Thoracic aorta (tissue), 2 donors: Measurements from ENCODE around the gene MTHFS. TPM values are rescaled to one million over a fixed set of nuclear protein-coding genes. Genes with fewer than 3 reads are reported as not detected.
"Not testable (repeated sequence)": the region's sequence is repeated elsewhere in the genome, so short reads cannot be mapped to it uniquely, and the experiment has no call there.

Source experiments
- ATAC-seq: fragments of 150-250 bp; one replicate; pipeline ENCODE4 v1.8.0; 2017; ENCODE audit warnings: low read depth; ENCODE audit not compliant: insufficient number of reproducible peaks, low FRiP score
- DNase-seq: peaks from one replicate; pipeline ENCODE4 v3.0.0-alpha.2; 2020; ENCODE audit warnings: low spot score
- H3K27ac ChIP-seq, 2 donors: fragments of 200-600 bp; sonication (generic); 1 replicate in 1 of 2; 2 replicates in 1 of 2; pipeline ENCODE4 v1.5.1; 2016; ENCODE audit warnings: mild to moderate bottlenecking in 2 of 2, moderate library complexity in 2 of 2
- H3K27me3 ChIP-seq: fragments of 200-600 bp; sonication (generic); replicated peaks from 2 replicates; pipeline ENCODE4 v1.6.0; 2016; ENCODE audit warnings: mild to moderate bottlenecking; ENCODE audit not compliant: insufficient read depth
- H3K36me3 ChIP-seq: fragments of 200-600 bp; sonication (generic); one replicate; pipeline ENCODE4 v1.5.1; 2016
- H3K4me1 ChIP-seq, 2 donors: fragments of 200-600 bp; sonication (generic); 1 replicate in 1 of 2; 2 replicates in 1 of 2; pipeline versions ENCODE4 v1.5.1 to v1.6.0; 2016; ENCODE audit warnings: low read depth in 2 of 2, mild to moderate bottlenecking in 1 of 2; ENCODE audit not compliant: control insufficient read depth in 1 of 2
- H3K4me3 ChIP-seq: fragments of 200-600 bp; sonication (generic); 2 replicates; pipeline ENCODE4 v1.5.1; 2016; ENCODE audit warnings: mild to moderate bottlenecking
- H3K9me3 ChIP-seq: fragments of 200-600 bp; sonication (generic); 2 replicates; pipeline ENCODE4 v1.5.1; 2016
- CTCF ChIP-seq: fragments of 200-600 bp; sonication (generic); IDR thresholded peaks from one replicate; pipeline ENCODE4 v1.5.1; 2019; ENCODE audit warnings: antibody characterized with exemption
- total RNA-seq, 2 donors: library from RNA; depleted of rRNA; stranded (reverse); fragments of >200 nt; gene quantifications; one replicate each; pipeline versions ENCODE4 v1.1.0 to v1.2.3, GENCODE V29; 2016

MTHFS gene
- total RNA-seq, 2 donors from 2014 or later: 6.2 to 30.6 TPM

GRCh38 chr15:79914728-79915127, 17.9 kb upstream of the MTHFS start:
- Histone ChIP-seq H3K27me3 (no peaks in the 10 kb centered on the region), H3K27ac (no peak overlapping the region), H3K4me3 (no peak overlapping the region), H3K9me3 (peaks cover 48% of the 10 kb centered on the region), H3K4me1 (no peaks in the 10 kb centered on the region), H3K36me3 (no peaks in the 10 kb centered on the region)
- DNase-seq: no peak
- no peak for TF ChIP-seq CTCF
- ATAC-seq: no peak

GRCh38 chr15:79909556-79910335, 12.9 kb upstream of the MTHFS start:
- not testable (repeated sequence) for H3K9me3 ChIP-seq, DNase-seq, H3K27me3 ChIP-seq, H3K36me3 ChIP-seq, ATAC-seq, H3K27ac ChIP-seq, H3K4me1 ChIP-seq, H3K4me3 ChIP-seq

GRCh38 chr15:79904271-79904670, 7.5 kb upstream of the MTHFS start:
- Histone ChIP-seq H3K27me3 (no peaks in the 10 kb centered on the region), H3K9me3 (no peaks in the 10 kb centered on the region), H3K4me1 (no peaks in the 10 kb centered on the region), H3K27ac (no peak overlapping the region), H3K36me3 (no peaks in the 10 kb centered on the region), H3K4me3 (no peak overlapping the region)
- no peak for DNase-seq
- no peak for TF ChIP-seq CTCF
- no peak for ATAC-seq

- Histone ChIP-seq H3K9me3 (no peaks in the 10 kb centered on the region), H3K4me3 (no peak overlapping the region), H3K4me1 (no peaks in the 10 kb centered on the region), H3K36me3 (no peaks in the 10 kb centered on the region), H3K27ac (no peak overlapping the region), H3K27me3 (no peaks in the 10 kb centered on the region)
- DNase-seq: no peak
- TF ChIP-seq CTCF: no peak
- no peak for ATAC-seq
These were observed 6.8 kb upstream of the MTHFS start for GRCh38 chr15:79903626-79904025.

- TF ChIP-seq CTCF: no peak
- Histone ChIP-seq H3K4me1 (no peaks in the 10 kb centered on the region), H3K27ac (no peak overlapping the region), H3K9me3 (no peaks in the 10 kb centered on the region), H3K36me3 (no peaks in the 10 kb centered on the region), H3K4me3 (no peak overlapping the region), H3K27me3 (no peaks in the 10 kb centered on the region)
- ATAC-seq (no peak), DNase-seq (no peak)
These were observed 6.3 kb upstream of the MTHFS start for GRCh38 chr15:79903144-79903543.

GRCh38 chr15:79901958-79902357, 5.1 kb upstream of the MTHFS start:
- Histone ChIP-seq H3K4me3 (no peak overlapping the region), H3K4me1 (peaks cover 0 to 4% of the 10 kb centered on the region in 2 donors), H3K36me3 (no peaks in the 10 kb centered on the region), H3K9me3 (no peaks in the 10 kb centered on the region), H3K27me3 (no peaks in the 10 kb centered on the region), H3K27ac (no peak overlapping the region)
- no peak for DNase-seq
- TF ChIP-seq CTCF: no peak
- no peak for ATAC-seq

- H3K4me3 ChIP-seq, H3K27ac ChIP-seq, H3K36me3 ChIP-seq, H3K9me3 ChIP-seq, DNase-seq, ATAC-seq, H3K27me3 ChIP-seq, H3K4me1 ChIP-seq: not testable (repeated sequence)
These were observed 4.1 kb upstream of the MTHFS start for GRCh38 chr15:79900818-79901378.
